ENCODE measurements around the gene ZNF683.

ZNF683 gene

DNA sequence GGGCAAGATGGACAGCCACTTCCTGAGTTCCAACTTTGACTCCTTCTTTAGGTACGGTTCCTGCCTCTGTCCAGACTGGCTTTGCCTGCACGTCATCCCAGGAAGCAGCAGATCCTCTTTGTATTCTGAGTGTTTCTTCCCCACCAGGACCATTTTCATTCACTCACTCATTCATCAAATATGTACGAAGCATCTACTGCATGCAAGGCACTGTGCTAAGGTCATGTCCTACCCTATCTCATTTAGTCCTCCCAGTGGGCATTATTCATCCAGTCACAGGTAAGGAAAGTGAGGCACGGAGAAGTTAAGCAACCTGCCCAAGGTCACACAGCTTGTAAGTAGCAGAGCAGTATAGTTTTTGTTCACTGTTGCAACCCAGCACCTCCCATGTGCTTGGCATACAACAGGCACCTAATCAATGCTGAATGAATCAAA lies 32.5 kb downstream of the ZNF683 start:
- no peaks in the 10 kb centered on the region for H3K36me3 ChIP-seq (ENCODE audit: insufficient read depth, low read length)
- H3K9ac ChIP-seq (ENCODE audit: low read depth, low read length) = no peak overlapping the region
- H3K4me1 ChIP-seq (ENCODE audit: insufficient read depth, low read length) = peaks cover 3% of the 10 kb centered on the region; the same call in 1 of the 2 replicates
- no peaks in the 10 kb centered on the region for H4K20me1 ChIP-seq (ENCODE audit: insufficient read depth, low read length)
- H3K27ac ChIP-seq (ENCODE audit: low read length) = no peak overlapping the region
- H3K4me2 ChIP-seq (ENCODE audit: insufficient read depth, low read length) = no peak overlapping the region
- no peak for TF ChIP-seq CTCF (IDR thresholded peaks at IDR 0.05; ENCODE audit: borderline replicate concordance, extremely low read depth, low read length, poor library complexity, severe bottlenecking)
- no peak for TF ChIP-seq EZH2 (IDR thresholded peaks at IDR 0.05; ENCODE audit: borderline replicate concordance, low read depth, low read length, severe bottlenecking)
- DNase-seq (no peak), ATAC-seq (ENCODE audit: insufficient read depth, low read depth) (no peak)
- no peaks in the 10 kb centered on the region for H3K9me3 ChIP-seq (ENCODE audit: insufficient read depth, low read length, severe bottlenecking)
- no peak overlapping the region for H2AFZ ChIP-seq (ENCODE audit: low read depth, low read length)
- peaks cover 37% of the 10 kb centered on the region for H3K27me3 ChIP-seq (ENCODE audit: insufficient read depth, low read length, poor library complexity)
- no peak overlapping the region for H3K4me3 ChIP-seq (ENCODE audit: low read depth in 1 of 2, low read length in 2 of 2)
- H3K79me2 ChIP-seq (ENCODE audit: insufficient read depth, low read length) = no peaks in the 10 kb centered on the region

GRCh38 chr1:26338670-26339069 lies 33.9 kb downstream of the ZNF683 start:
- no peaks in the 10 kb centered on the region for H3K9me3 ChIP-seq (ENCODE audit: insufficient read depth, low read length, severe bottlenecking)
- ATAC-seq (ENCODE audit: insufficient read depth, low read depth) (no peak), DNase-seq (no peak)
- H3K36me3 ChIP-seq (ENCODE audit: insufficient read depth, low read length) = no peaks in the 10 kb centered on the region
- H3K27me3 ChIP-seq (ENCODE audit: insufficient read depth, low read length, poor library complexity) = peaks cover 37% of the 10 kb centered on the region
- no peaks in the 10 kb centered on the region for H3K79me2 ChIP-seq (ENCODE audit: insufficient read depth, low read length)
- no peak overlapping the region for H2AFZ ChIP-seq (ENCODE audit: low read depth, low read length)
- no peak overlapping the region for H3K27ac ChIP-seq (ENCODE audit: low read length)
- H3K4me3 ChIP-seq (ENCODE audit: low read depth in 1 of 2, low read length in 2 of 2) = no peak overlapping the region
- H3K9ac ChIP-seq (ENCODE audit: low read depth, low read length) = no peak overlapping the region
- TF ChIP-seq EZH2 (IDR thresholded peaks at IDR 0.05; ENCODE audit: borderline replicate concordance, low read depth, low read length, severe bottlenecking) (no peak), CTCF (IDR thresholded peaks at IDR 0.05; ENCODE audit: borderline replicate concordance, extremely low read depth, low read length, poor library complexity, severe bottlenecking) (no peak)
- no peak overlapping the region for H3K4me2 ChIP-seq (ENCODE audit: insufficient read depth, low read length)
- H3K4me1 ChIP-seq (ENCODE audit: insufficient read depth, low read length) = peaks cover 3% of the 10 kb centered on the region; the same call in 1 of the 2 replicates
- no peaks in the 10 kb centered on the region for H4K20me1 ChIP-seq (ENCODE audit: insufficient read depth, low read length)

GRCh38 chr1:26337625-26338024 lies 34.9 kb downstream of the ZNF683 start:
- Histone ChIP-seq H3K36me3 (ENCODE audit: insufficient read depth, low read length) (no peaks in the 10 kb centered on the region), H3K79me2 (ENCODE audit: insufficient read depth, low read length) (no peaks in the 10 kb centered on the region), H3K4me2 (ENCODE audit: insufficient read depth, low read length) (no peak overlapping the region), H3K4me3 (ENCODE audit: low read depth in 1 of 2, low read length in 2 of 2) (no peak overlapping the region), H3K9me3 (ENCODE audit: insufficient read depth, low read length, severe bottlenecking) (no peaks in the 10 kb centered on the region), H3K4me1 (ENCODE audit: insufficient read depth, low read length) (peaks cover 3% of the 10 kb centered on the region; the same call in 1 of the 2 replicates), H3K9ac (ENCODE audit: low read depth, low read length) (no peak overlapping the region), H3K27me3 (ENCODE audit: insufficient read depth, low read length, poor library complexity) (peaks cover 37% of the 10 kb centered on the region), H2AFZ (ENCODE audit: low read depth, low read length) (no peak overlapping the region), H3K27ac (ENCODE audit: low read length) (no peak overlapping the region), H4K20me1 (ENCODE audit: insufficient read depth, low read length) (no peaks in the 10 kb centered on the region)
- ATAC-seq (ENCODE audit: insufficient read depth, low read depth) (no peak), DNase-seq (no peak)
- TF ChIP-seq EZH2 (IDR thresholded peaks at IDR 0.05; ENCODE audit: borderline replicate concordance, low read depth, low read length, severe bottlenecking) = no peak
- no peak for TF ChIP-seq CTCF (IDR thresholded peaks at IDR 0.05; ENCODE audit: borderline replicate concordance, extremely low read depth, low read length, poor library complexity, severe bottlenecking)

DNA sequence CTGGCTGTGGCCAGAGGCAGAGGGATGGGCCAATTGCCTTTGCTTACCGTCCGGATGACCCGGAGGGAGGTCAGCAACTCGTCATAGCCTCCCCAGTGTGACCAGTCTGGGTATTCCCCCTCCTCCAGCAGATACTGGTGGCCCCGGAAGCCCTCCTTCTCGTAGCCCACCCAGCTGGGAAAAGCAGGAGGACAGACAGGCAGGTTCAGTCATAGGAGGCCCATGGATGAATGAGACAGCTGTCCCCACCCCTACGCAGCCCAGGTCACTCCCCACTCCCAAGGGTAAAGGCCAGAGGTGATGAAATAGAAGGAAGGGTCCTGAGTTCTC lies 35.4 kb downstream of the ZNF683 start:
- H3K36me3 ChIP-seq (ENCODE audit: insufficient read depth, low read length) = no peaks in the 10 kb centered on the region
- peaks cover 37% of the 10 kb centered on the region for H3K27me3 ChIP-seq (ENCODE audit: insufficient read depth, low read length, poor library complexity)
- no peaks in the 10 kb centered on the region for H3K9me3 ChIP-seq (ENCODE audit: insufficient read depth, low read length, severe bottlenecking)
- DNase-seq (no peak), ATAC-seq (ENCODE audit: insufficient read depth, low read depth) (no peak)
- H3K4me1 ChIP-seq (ENCODE audit: insufficient read depth, low read length) = peaks cover 3% of the 10 kb centered on the region; the same call in 1 of the 2 replicates
- no peaks in the 10 kb centered on the region for H3K79me2 ChIP-seq (ENCODE audit: insufficient read depth, low read length)
- H3K9ac ChIP-seq (ENCODE audit: low read depth, low read length) = no peak overlapping the region
- H3K27ac ChIP-seq (ENCODE audit: low read length) = no peak overlapping the region
- TF ChIP-seq CTCF (IDR thresholded peaks at IDR 0.05; ENCODE audit: borderline replicate concordance, extremely low read depth, low read length, poor library complexity, severe bottlenecking) = no peak
- no peak for TF ChIP-seq EZH2 (IDR thresholded peaks at IDR 0.05; ENCODE audit: borderline replicate concordance, low read depth, low read length, severe bottlenecking)
- H2AFZ ChIP-seq (ENCODE audit: low read depth, low read length) = no peak overlapping the region
- no peak overlapping the region for H3K4me3 ChIP-seq (ENCODE audit: low read depth in 1 of 2, low read length in 2 of 2)
- no peaks in the 10 kb centered on the region for H4K20me1 ChIP-seq (ENCODE audit: insufficient read depth, low read length)
- H3K4me2 ChIP-seq (ENCODE audit: insufficient read depth, low read length) = no peak overlapping the region

Data from DND-41 (cell line).